Smooth muscle cell (in vitro differentiated cells): Measurements from ENCODE around the gene CLCN4. TPM values are rescaled to one million over a fixed set of nuclear protein-coding genes. Genes with fewer than 3 reads are reported as not detected.

Source experiments
- DNase-seq: peaks from one replicate; lab custom pipeline; 2025; ENCODE audit not compliant: unreplicated experiment; lab: John Stamatoyannopoulos, UW
- H2AFZ ChIP-seq: fragments of 200-600 bp; sonication (generic); 2 replicates; pipeline ENCODE4 v1.6.0; 2016; ENCODE audit warnings: antibody characterized with exemption, low read depth, mild to moderate bottlenecking
- H3F3A ChIP-seq: fragments of 200-600 bp; sonication (generic); 2 replicates; pipeline ENCODE4 v1.6.0; 2017; ENCODE audit warnings: antibody characterized with exemption, low read depth
- H3K27ac ChIP-seq: fragments of 200-600 bp; sonication (generic); 2 replicates; pipeline ENCODE4 v1.5.1; 2016; ENCODE audit warnings: low read depth, mild to moderate bottlenecking
- H3K27me3 ChIP-seq: fragments of 200-600 bp; sonication (generic); 2 replicates; pipeline ENCODE4 v1.6.1; 2016; ENCODE audit warnings: low read depth, mild to moderate bottlenecking
- H3K36me3 ChIP-seq: fragments of 200-600 bp; sonication (generic); 2 replicates; pipeline ENCODE4 v1.5.1; 2016; ENCODE audit warnings: low read depth
- H3K4me1 ChIP-seq: fragments of 200-600 bp; sonication (generic); 2 replicates; pipeline ENCODE4 v1.5.1; 2016; ENCODE audit warnings: low read depth
- H3K4me2 ChIP-seq: fragments of 200-600 bp; sonication (generic); 2 replicates; pipeline ENCODE4 v1.6.0; 2016; ENCODE audit warnings: mild to moderate bottlenecking
- H3K4me3 ChIP-seq: fragments of 200-600 bp; sonication (generic); 2 replicates; pipeline ENCODE4 v1.5.1; 2016; ENCODE audit warnings: mild to moderate bottlenecking
- H3K79me2 ChIP-seq: fragments of 200-600 bp; sonication (generic); 2 replicates; pipeline ENCODE4 v1.6.0; 2016; ENCODE audit warnings: low read depth, mild to moderate bottlenecking
- H3K9ac ChIP-seq: fragments of 200-600 bp; sonication (generic); 2 replicates; pipeline ENCODE4 v1.6.0; 2016; ENCODE audit warnings: low read depth
- H3K9me3 ChIP-seq: fragments of 200-600 bp; sonication (generic); replicated peaks from 2 replicates; pipeline ENCODE4 v1.5.1; 2016; ENCODE audit warnings: low read depth
- H4K20me1 ChIP-seq: fragments of 200-600 bp; sonication (generic); 2 replicates; pipeline ENCODE4 v1.6.0; 2016; ENCODE audit warnings: low read depth
- CTCF ChIP-seq: fragments of 200-600 bp; sonication (generic); IDR thresholded peaks from 2 replicates; pipeline ENCODE4 v1.5.1; 2017; ENCODE audit warnings: borderline replicate concordance, mild to moderate bottlenecking, antibody characterized with exemption; ENCODE audit not compliant: insufficient read depth, poor library complexity, severe bottlenecking
- WGBS: methylation state at CpG from one replicate; pipeline ENCODE4 v1.1.7; 2016; ENCODE audit warnings: low lambda C conversion rate; 5-methylcytosine and 5-hydroxymethylcytosine counted together
- polyA plus RNA-seq: library from polyadenylated mRNA; unstranded; fragments of >200 nt; fragmentation: Nextera tagmentation; extraction: Ambion mirVana; gene quantifications from 2 replicates; pipeline ENCODE4 v1.2.1, GENCODE V29; 2016
- total RNA-seq: library from RNA; depleted of rRNA; stranded (reverse); fragments of >200 nt; gene quantifications from 2 replicates; pipeline ENCODE4 v1.2.3, GENCODE V29; 2014

The CLCN4 gene
- total and polyA plus RNA-seq, 2 experiments from 2014 or later: 2.5 to 3.1 TPM

GRCh38 chrX:10221651-10222050, 64.9 kb downstream of the CLCN4 start:
- Histone ChIP-seq H3K27me3 (no peaks in the 10 kb centered on the region), H4K20me1 (no peaks in the 10 kb centered on the region), H3K79me2 (no peaks in the 10 kb centered on the region), H3K27ac (no peak overlapping the region), H3F3A (no peaks in the 10 kb centered on the region), H3K4me2 (no peak overlapping the region), H3K9me3 (peaks cover 6% of the 10 kb centered on the region), H3K4me3 (no peak overlapping the region), H3K36me3 (no peaks in the 10 kb centered on the region), H3K4me1 (no peaks in the 10 kb centered on the region), H3K9ac (no peak overlapping the region), H2AFZ (no peak overlapping the region)
- WGBS: 89% methylated on average over 6 of the region's 6 CpGs
- no peak for TF ChIP-seq CTCF
- DNase-seq: no peak

- no peak for DNase-seq
- no peaks in the 10 kb centered on the region for H3K27me3 ChIP-seq
- no peaks in the 10 kb centered on the region for H3K79me2 ChIP-seq
- no peak overlapping the region for H2AFZ ChIP-seq
- no peaks in the 10 kb centered on the region for H3K36me3 ChIP-seq
- H3K27ac ChIP-seq: no peak overlapping the region
- no peak overlapping the region for H3K9ac ChIP-seq
- no peaks in the 10 kb centered on the region for H3K4me1 ChIP-seq
- H3K9me3 ChIP-seq: peaks cover 6% of the 10 kb centered on the region
- H3K4me2 ChIP-seq: no peak overlapping the region
- H4K20me1 ChIP-seq: no peaks in the 10 kb centered on the region
- no peak overlapping the region for H3K4me3 ChIP-seq
- no peak for TF ChIP-seq CTCF
- WGBS: 67% methylated on average over 12 of the region's 12 CpGs
- H3F3A ChIP-seq: no peaks in the 10 kb centered on the region
These were observed 66.5 kb downstream of the CLCN4 start for GRCh38 chrX:10223276-10223675.

GRCh38 chrX:10223781-10224180, 67.0 kb downstream of the CLCN4 start:
- Histone ChIP-seq H3K4me1 (no peaks in the 10 kb centered on the region), H2AFZ (no peak overlapping the region), H3K4me2 (no peak overlapping the region), H3K27me3 (no peaks in the 10 kb centered on the region), H3K36me3 (no peaks in the 10 kb centered on the region), H3F3A (no peaks in the 10 kb centered on the region), H3K9ac (no peak overlapping the region), H3K9me3 (peaks cover 6% of the 10 kb centered on the region), H4K20me1 (no peaks in the 10 kb centered on the region), H3K27ac (no peak overlapping the region), H3K4me3 (no peak overlapping the region), H3K79me2 (no peaks in the 10 kb centered on the region)
- DNase-seq: no peak
- WGBS: 81% methylated on average over 8 of the region's 8 CpGs
- no peak for TF ChIP-seq CTCF

- 63% methylated on average over 4 of the region's 4 CpGs for WGBS
- H3K36me3 ChIP-seq: no peaks in the 10 kb centered on the region
- TF ChIP-seq CTCF: no peak
These were observed 73.4 kb downstream of the CLCN4 start for GRCh38 chrX:10230222-10230621.

More at GRCh38 chrX:10230222-10230621, 73.4 kb downstream of the CLCN4 start:
- Histone ChIP-seq H3K4me2 (no peak overlapping the region), H3K27me3 (no peaks in the 10 kb centered on the region), H3K27ac (no peak overlapping the region), H3K4me1 (no peaks in the 10 kb centered on the region), H3K79me2 (no peaks in the 10 kb centered on the region), H3K9ac (no peak overlapping the region), H4K20me1 (no peaks in the 10 kb centered on the region), H3K4me3 (no peak overlapping the region), H3K9me3 (peaks cover 6% of the 10 kb centered on the region), H3F3A (no peaks in the 10 kb centered on the region), H2AFZ (no peak overlapping the region)
- no peak for DNase-seq
